Uterus (tissue), 4 donors: Measurements from ENCODE around the gene KDM4C. TPM values are rescaled to one million over a fixed set of nuclear protein-coding genes. Genes with fewer than 3 reads are reported as not detected.

ENCODE experiments used
- DNase-seq, 2 donors: peaks; one replicate each; pipeline ENCODE4 v3.0.0-alpha.2; 2019 to 2020
- H3K27ac ChIP-seq, 2 donors: fragments of 200-600 bp; sonication (generic); 1 replicate in 1 of 2; 2 replicates in 1 of 2; pipeline ENCODE4 v1.5.1; 2016 to 2018
- H3K27me3 ChIP-seq, 2 donors: fragments of 200-600 bp; sonication (generic); one replicate each; pipeline ENCODE4 v1.5.1; 2018 to 2019; ENCODE audit warnings: control low read depth in 1 of 2
- H3K36me3 ChIP-seq, 2 donors: fragments of 200-600 bp; sonication (generic); one replicate each; pipeline ENCODE4 v1.5.1; 2019; ENCODE audit warnings: control low read depth in 1 of 2
- H3K4me1 ChIP-seq, 2 donors: fragments of 200-600 bp; sonication (generic); one replicate each; pipeline ENCODE4 v1.5.1; 2018 to 2019; ENCODE audit warnings: control low read depth in 1 of 2
- H3K4me3 ChIP-seq, 2 donors: fragments of 200-600 bp; sonication (generic); 1 replicate in 1 of 2; 2 replicates in 1 of 2; pipeline ENCODE4 v1.5.1; 2018 to 2019; ENCODE audit warnings: mild to moderate bottlenecking in 1 of 2
- H3K9me3 ChIP-seq, 2 donors: fragments of 200-600 bp; sonication (generic); one replicate each; pipeline ENCODE4 v1.5.1; 2019; ENCODE audit warnings: control low read depth in 1 of 2
- CTCF ChIP-seq, 4 experiments: fragments of 200-600 bp in 2 of 4; fragments of 450-650 bp in 2 of 4; sonication (generic) in 2 of 4; IDR thresholded peaks; one replicate each; pipeline ENCODE4 v1.5.1; 2016 to 2019; ENCODE audit warnings: antibody characterized with exemption in 4 of 4, mild to moderate bottlenecking in 2 of 4, moderate library complexity in 1 of 4
- POLR2A ChIP-seq, 2 donors: fragments of 450-650 bp; IDR thresholded peaks; one replicate each; pipeline ENCODE4 v1.6.1; 2016; ENCODE audit warnings: antibody characterized with exemption in 2 of 2, mild to moderate bottlenecking in 1 of 2, moderate library complexity in 1 of 2
- intact Hi-C: fragments of 100-400 bp; cut with DNase I; formaldehyde crosslinking; loops from one replicate; pipeline ENCODE4 v1.15.1; 2023; ENCODE audit warnings: low total_unique reads
- total RNA-seq, 4 donors: library from RNA; depleted of rRNA in 3 of 4; stranded (reverse); fragments of >200 nt in 3 of 4; gene quantifications; one replicate each; pipeline versions ENCODE4 v1.1.0 to v1.2.4, GENCODE V29; 2014 to 2023
- donor health status: DM: yes; HTN: yes; CAD: no.

The KDM4C gene
- total RNA-seq, 4 donors from 2014 or later, result 29.1 to 61.4 (median 45.5) TPM

- Histone ChIP-seq H3K4me3 (no peak overlapping the region), H3K27ac (no peak overlapping the region), H3K9me3 (no peaks in the 10 kb centered on the region), H3K4me1 (no peaks in the 10 kb centered on the region), H3K36me3 (no peaks in the 10 kb centered on the region), H3K27me3 (no peaks in the 10 kb centered on the region)
- no peak for DNase-seq
- intact Hi-C loops, result no loop called here
- TF ChIP-seq CTCF (IDR thresholded peaks at IDR 0.05), result no peak
- no peak for TF ChIP-seq POLR2A (IDR thresholded peaks at IDR 0.05)
These were observed 287.6 kb downstream of the KDM4C start for GRCh38 chr9:7045361-7045760.

- intact Hi-C loops, result no loop called here
- Histone ChIP-seq H3K4me1 (no peaks in the 10 kb centered on the region), H3K9me3 (no peaks in the 10 kb centered on the region), H3K4me3 (no peak overlapping the region), H3K27ac (no peak overlapping the region), H3K27me3 (no peaks in the 10 kb centered on the region), H3K36me3 (no peaks in the 10 kb centered on the region)
- no peak for TF ChIP-seq POLR2A (IDR thresholded peaks at IDR 0.05)
- no peak for TF ChIP-seq CTCF (IDR thresholded peaks at IDR 0.05)
- DNase-seq, result no peak
These were observed 293.9 kb downstream of the KDM4C start for GRCh38 chr9:7051711-7052110.

GRCh38 chr9:7053903-7054302, 296.1 kb downstream of the KDM4C start:
- DNase-seq, result no peak
- no peak overlapping the region for H3K27ac ChIP-seq
- H3K9me3 ChIP-seq, result no peaks in the 10 kb centered on the region
- no peaks in the 10 kb centered on the region for H3K36me3 ChIP-seq
- no peak overlapping the region for H3K4me3 ChIP-seq
- TF ChIP-seq POLR2A (IDR thresholded peaks at IDR 0.05), result no peak
- TF ChIP-seq CTCF (IDR thresholded peaks at IDR 0.05), result no peak
- no peaks in the 10 kb centered on the region for H3K4me1 ChIP-seq
- H3K27me3 ChIP-seq, result no peaks in the 10 kb centered on the region
- intact Hi-C loops, result no loop called here

- intact Hi-C loops, result no loop called here
- H3K36me3 ChIP-seq, result no peaks in the 10 kb centered on the region
- TF ChIP-seq CTCF (IDR thresholded peaks at IDR 0.05), result no peak
- no peak for TF ChIP-seq POLR2A (IDR thresholded peaks at IDR 0.05)
- H3K4me3 ChIP-seq, result no peak overlapping the region
- no peak overlapping the region for H3K27ac ChIP-seq
- no peaks in the 10 kb centered on the region for H3K9me3 ChIP-seq
- H3K27me3 ChIP-seq, result no peaks in the 10 kb centered on the region
- DNase-seq, result no peak
- H3K4me1 ChIP-seq, result no peaks in the 10 kb centered on the region
These were observed 297.6 kb downstream of the KDM4C start for GRCh38 chr9:7055171-7055903.

GRCh38 chr9:7056254-7056653, 298.5 kb downstream of the KDM4C start:
- no peaks in the 10 kb centered on the region for H3K27me3 ChIP-seq
- H3K4me1 ChIP-seq, result no peaks in the 10 kb centered on the region
- TF ChIP-seq CTCF (IDR thresholded peaks at IDR 0.05) (no peak), POLR2A (IDR thresholded peaks at IDR 0.05) (no peak)
- intact Hi-C loops, result no loop called here
- no peaks in the 10 kb centered on the region for H3K9me3 ChIP-seq
- DNase-seq, result no peak
- H3K36me3 ChIP-seq, result no peaks in the 10 kb centered on the region
- H3K27ac ChIP-seq, result no peak overlapping the region
- no peak overlapping the region for H3K4me3 ChIP-seq
